Astrocyte (in vitro differentiated cells and primary cell): ENCODE measurements around the gene IFI27L1.

Experiments
- EZH2 ChIP-seq: IDR thresholded peaks from 2 replicates; pipeline ENCODE4 v1.6.1; 2012; ENCODE audit warnings: mild to moderate bottlenecking, low read length, inconsistent platforms; ENCODE audit not compliant: insufficient read depth
- TF ChIP-seq, protein P1 (sequence below): IDR thresholded peaks from 2 replicates; pipeline ENCODE4 v1.5.1; 2011; ENCODE audit warnings: low read depth, mild to moderate bottlenecking, inconsistent platforms, low read length, moderate library complexity; ENCODE audit not compliant: insufficient read depth

DNA sequence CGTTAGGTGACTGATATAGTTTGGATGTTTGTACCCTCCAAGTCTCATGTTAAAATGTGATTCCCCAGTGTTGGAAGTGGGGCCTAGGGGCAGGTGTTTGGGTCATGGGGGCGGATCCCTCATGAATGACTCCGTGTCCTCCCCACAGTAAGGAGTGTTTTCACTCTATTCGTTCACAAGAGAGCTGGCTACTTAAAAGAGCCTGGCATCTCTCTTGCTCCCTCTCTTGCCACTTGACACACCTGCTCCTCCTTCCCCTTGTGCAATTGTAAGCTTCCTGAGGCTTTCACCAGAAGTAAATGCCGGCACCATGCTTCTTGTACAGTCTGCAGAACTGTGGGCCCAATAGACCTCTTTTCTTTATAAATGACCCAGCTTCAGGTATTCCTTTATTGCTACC is 45.7 kb downstream of the IFI27L1 start:
- TF ChIP-seq, protein P1, sequence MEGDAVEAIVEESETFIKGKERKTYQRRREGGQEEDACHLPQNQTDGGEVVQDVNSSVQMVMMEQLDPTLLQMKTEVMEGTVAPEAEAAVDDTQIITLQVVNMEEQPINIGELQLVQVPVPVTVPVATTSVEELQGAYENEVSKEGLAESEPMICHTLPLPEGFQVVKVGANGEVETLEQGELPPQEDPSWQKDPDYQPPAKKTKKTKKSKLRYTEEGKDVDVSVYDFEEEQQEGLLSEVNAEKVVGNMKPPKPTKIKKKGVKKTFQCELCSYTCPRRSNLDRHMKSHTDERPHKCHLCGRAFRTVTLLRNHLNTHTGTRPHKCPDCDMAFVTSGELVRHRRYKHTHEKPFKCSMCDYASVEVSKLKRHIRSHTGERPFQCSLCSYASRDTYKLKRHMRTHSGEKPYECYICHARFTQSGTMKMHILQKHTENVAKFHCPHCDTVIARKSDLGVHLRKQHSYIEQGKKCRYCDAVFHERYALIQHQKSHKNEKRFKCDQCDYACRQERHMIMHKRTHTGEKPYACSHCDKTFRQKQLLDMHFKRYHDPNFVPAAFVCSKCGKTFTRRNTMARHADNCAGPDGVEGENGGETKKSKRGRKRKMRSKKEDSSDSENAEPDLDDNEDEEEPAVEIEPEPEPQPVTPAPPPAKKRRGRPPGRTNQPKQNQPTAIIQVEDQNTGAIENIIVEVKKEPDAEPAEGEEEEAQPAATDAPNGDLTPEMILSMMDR: no peak
- no peak for TF ChIP-seq EZH2
